ENCODE measurements around the gene SLITRK3.

DNA sequence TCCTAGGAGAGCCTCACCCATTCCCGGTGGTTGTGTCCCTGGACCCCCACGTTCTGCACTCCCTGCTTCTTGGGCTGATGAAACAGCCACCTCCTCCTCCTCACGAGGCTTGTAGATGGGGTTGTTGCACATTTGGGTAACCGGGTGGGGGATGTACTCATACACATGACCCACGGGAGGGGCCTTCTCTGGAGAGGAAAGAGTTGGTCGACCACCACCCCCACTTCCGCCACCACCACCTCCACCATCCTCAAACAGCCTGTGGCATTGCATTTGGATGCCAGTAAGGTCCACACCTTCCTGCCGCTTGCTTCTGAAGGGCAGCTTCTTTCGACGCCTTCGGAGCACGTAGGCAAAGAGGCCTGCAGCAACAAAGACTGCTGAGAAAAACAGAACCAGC is 7.7 kb downstream of the SLITRK3 start:
- TF ChIP-seq CTCF (conservative IDR thresholded peaks at IDR 0.05; ENCODE audit: low read length) (no peak), EZH2phosphoT487 (IDR thresholded peaks at IDR 0.05; ENCODE audit: borderline replicate concordance) (no peak)
